ENCODE data around the gene NTM. TPM values are rescaled to one million over a fixed set of nuclear protein-coding genes. Genes with fewer than 3 reads are reported as not detected.

The NTM gene
- total and polyA plus RNA-seq, 2 of the 8 experiments (the other 6 are each of a cell fraction or from before 2014, with no cell fraction given): 13.4 to 20.0 TPM

DNA sequence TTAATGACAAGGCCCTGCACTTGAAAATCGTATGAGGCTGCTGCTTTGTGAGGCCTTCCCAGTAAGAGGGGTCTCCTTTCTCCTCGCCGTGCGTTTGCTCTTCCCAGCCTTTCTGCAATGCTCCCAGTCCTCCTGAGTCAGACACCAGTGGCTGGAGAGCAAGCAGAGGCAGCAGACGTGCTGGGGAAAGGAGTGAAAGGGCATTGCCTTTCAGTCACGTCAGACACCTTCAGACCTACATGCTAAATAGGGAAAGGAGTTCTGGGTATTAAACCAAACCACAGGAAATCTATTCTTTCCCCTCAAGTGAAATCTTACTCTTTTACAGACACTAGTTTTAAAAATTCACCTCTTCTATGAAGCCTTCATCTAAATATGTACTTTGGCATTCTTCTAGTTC is 274.8 kb downstream of the NTM start:
- Histone ChIP-seq H3K23me2 (ENCODE audit: low read depth, low read length) (no peaks in the 10 kb centered on the region), H4K8ac (ENCODE audit: extremely low read depth, insufficient read depth, low read length) (no peak overlapping the region), H2AFZ (ENCODE audit: low read length) (no peak overlapping the region), H3K4me2 (ENCODE audit: insufficient read depth in 1 of 2, low read depth in 2 of 2, low read length in 2 of 2) (no peak overlapping the region), H3K36me3 (ENCODE audit: control insufficient read depth in 2 of 4, insufficient read depth in 4 of 4, low read length in 3 of 4) (no peaks in the 10 kb centered on the region), H3K27me3 (replicated peaks in 1 of 4; ENCODE audit: control insufficient read depth in 3 of 4, extremely low read depth in 1 of 4, insufficient read depth in 3 of 4, low read length in 3 of 4) (no peaks in the 10 kb centered on the region; a peak in 1 of 7 replicates), H3K23ac (ENCODE audit: insufficient read length) (no peak overlapping the region), H3K9ac (replicated peaks in 1 of 4; ENCODE audit: extremely low read depth in 1 of 4, low read depth in 3 of 4, low read length in 3 of 4) (no peak overlapping the region), H2BK12ac (ENCODE audit: low read depth, low read length) (no peak overlapping the region; the same call in 1 of the 2 replicates), H3K18ac (ENCODE audit: extremely low read depth, low read length) (no peak overlapping the region), H4K91ac (replicated peaks; ENCODE audit: insufficient read length, low read length) (no peak overlapping the region), H2BK120ac (replicated peaks; ENCODE audit: low read depth, low read length) (no peak overlapping the region), H2BK20ac (ENCODE audit: low read length) (no peak overlapping the region), H3K79me1 (ENCODE audit: low read depth, low read length) (no peaks in the 10 kb centered on the region), H3K56ac (replicated peaks; ENCODE audit: insufficient read length, low read depth, low read length) (no peak overlapping the region), H2AK5ac (ENCODE audit: low read depth, low read length) (no peak overlapping the region; the same call in 1 of the 2 replicates), H3K79me2 (ENCODE audit: control insufficient read depth in 1 of 2, insufficient read depth in 2 of 2, low read length in 2 of 2) (no peaks in the 10 kb centered on the region), H4K20me1 (replicated peaks in 1 of 2; ENCODE audit: control insufficient read depth in 1 of 2, insufficient read depth in 2 of 2, low read length in 2 of 2) (no peaks in the 10 kb centered on the region), H3K14ac (ENCODE audit: insufficient read length) (no peak overlapping the region), H3K4ac (replicated peaks; ENCODE audit: insufficient read length, low read depth, low read length) (no peak overlapping the region), H3K9me3 (ENCODE audit: insufficient read depth in 2 of 2, low read depth in 1 of 2, low read length in 1 of 2) (no peaks in the 10 kb centered on the region), H2BK5ac (ENCODE audit: low read depth, low read length) (no peak overlapping the region), H3K27ac (ENCODE audit: low read depth, low read length) (no peak overlapping the region), H3K4me3 (ENCODE audit: extremely low read depth in 1 of 4, insufficient read depth in 2 of 4, low read depth in 3 of 4, low read length in 4 of 4) (no peak overlapping the region), H3K4me1 (replicated peaks in 1 of 4; ENCODE audit: control insufficient read depth in 3 of 4, insufficient read depth in 4 of 4, low read length in 3 of 4) (peaks cover 9 to 23% (median 20%) of the 10 kb centered on the region in 4 experiments), H2BK15ac (ENCODE audit: low read length) (0 out of 2 replicates have a peak overlapping the region, but pooled peaks have one; percentile 54), H4K5ac (ENCODE audit: insufficient read length, low read depth, low read length) (no peak overlapping the region)
- POLR2A ChIA-PET (ENCODE audit: partially characterized antibody): no interaction called here
- CTCF ChIA-PET (ENCODE audit: partially characterized antibody): interaction anchor here (1.8 kb wide), 1 partner anchor 29 kb away, joined by 5 read pairs; no protein-coding TSS in a partner anchor
- TF ChIP-seq EZH2 (IDR thresholded peaks at IDR 0.05; ENCODE audit: low read depth, low read length, severe bottlenecking) (no peak), SAP30 (IDR thresholded peaks at IDR 0.05; ENCODE audit: insufficient read depth, insufficient replicate concordance, low read length) (no peak), POU5F1 (IDR thresholded peaks at IDR 0.05; ENCODE audit: low read depth, low read length) (no peak), TAF1 (IDR thresholded peaks at IDR 0.05; ENCODE audit: low read depth, low read length) (no peak), CREB1 (IDR thresholded peaks at IDR 0.05) (no peak)
- TF ChIP-seq, protein P1, sequence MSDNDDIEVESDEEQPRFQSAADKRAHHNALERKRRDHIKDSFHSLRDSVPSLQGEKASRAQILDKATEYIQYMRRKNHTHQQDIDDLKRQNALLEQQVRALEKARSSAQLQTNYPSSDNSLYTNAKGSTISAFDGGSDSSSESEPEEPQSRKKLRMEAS (IDR thresholded peaks at IDR 0.05): no peak
- TF ChIP-seq, protein P2, sequence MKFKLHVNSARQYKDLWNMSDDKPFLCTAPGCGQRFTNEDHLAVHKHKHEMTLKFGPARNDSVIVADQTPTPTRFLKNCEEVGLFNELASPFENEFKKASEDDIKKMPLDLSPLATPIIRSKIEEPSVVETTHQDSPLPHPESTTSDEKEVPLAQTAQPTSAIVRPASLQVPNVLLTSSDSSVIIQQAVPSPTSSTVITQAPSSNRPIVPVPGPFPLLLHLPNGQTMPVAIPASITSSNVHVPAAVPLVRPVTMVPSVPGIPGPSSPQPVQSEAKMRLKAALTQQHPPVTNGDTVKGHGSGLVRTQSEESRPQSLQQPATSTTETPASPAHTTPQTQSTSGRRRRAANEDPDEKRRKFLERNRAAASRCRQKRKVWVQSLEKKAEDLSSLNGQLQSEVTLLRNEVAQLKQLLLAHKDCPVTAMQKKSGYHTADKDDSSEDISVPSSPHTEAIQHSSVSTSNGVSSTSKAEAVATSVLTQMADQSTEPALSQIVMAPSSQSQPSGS (IDR thresholded peaks at IDR 0.05; ENCODE audit: low read length): no peak
- FAIRE-seq: no peak
- DNase-seq (ENCODE audit: low read depth in 1 of 2, low spot score in 2 of 2): no peak
- 69% methylated on average over 6 of the region's 6 CpGs; no CpG with 5 or more reads in 1 of the 2 experiments for WGBS, 2 experiments (ENCODE audit: extremely low coverage in 1 of 2, insufficient coverage in 1 of 2, insufficient read length in 1 of 2, insufficient replicate concordance in 2 of 2, low coverage in 1 of 2, low lambda C conversion rate in 2 of 2, missing lambda C conversion rate in 1 of 2)
